K562 (cell line): ENCODE data around the gene ZNF513. TPM values are rescaled to one million over a fixed set of nuclear protein-coding genes. Genes with fewer than 3 reads are reported as not detected.

Experiments used
- BCL6 ChIP-seq: fragments of 250-450 bp; sonication (Bioruptor Pico); IDR thresholded peaks from 2 replicates; pipeline ENCODE4 v1.4.0; 2020
- FOXK2 ChIP-seq, 2 experiments: fragments of 450-650 bp; IDR thresholded peaks in 1 of 2; conservative IDR thresholded peaks in 1 of 2; 2 replicates each; pipeline ENCODE4 v1.6.1; 2016; ENCODE audit warnings: low read depth in 2 of 2, mild to moderate bottlenecking in 1 of 2
- GTF2E2 ChIP-seq: fragments of 200-800 bp; sonication (Bioruptor generic); IDR thresholded peaks from 2 replicates; pipeline ENCODE4 v1.6.1; 2016; ENCODE audit warnings: missing genetic modification characterization, missing compliant biosample characterization
- MYBL2 ChIP-seq, 2 experiments: fragments of 450-650 bp in 1 of 2; sonication (generic) in 1 of 2; formaldehyde crosslinking in 1 of 2; IDR thresholded peaks; 2 replicates each; pipeline versions ENCODE4 v1.6.1 to v1.8.1; 2017 to 2022; ENCODE audit warnings: borderline replicate concordance in 1 of 2, inconsistent platforms in 1 of 2, low read depth in 1 of 2, mild to moderate bottlenecking in 1 of 2, missing genetic modification reagents in 1 of 2, moderate library complexity in 1 of 2
- NFRKB ChIP-seq: fragments of 450-650 bp; IDR thresholded peaks from 2 replicates; pipeline ENCODE4 v1.6.1; 2016; ENCODE audit warnings: low read depth
- NR2C1 ChIP-seq, 2 experiments: fragments of 450-650 bp; IDR thresholded peaks; 2 replicates each; pipeline ENCODE4 v1.6.1; 2017; ENCODE audit warnings: mild to moderate bottlenecking in 2 of 2, antibody characterized with exemption in 1 of 2, inconsistent platforms in 1 of 2, missing compliant biosample characterization in 1 of 2, missing genetic modification characterization in 1 of 2
- NR3C1 ChIP-seq: sonication (generic); formaldehyde crosslinking; IDR thresholded peaks from 2 replicates; pipeline ENCODE4 v1.8.1; 2022; ENCODE audit warnings: missing genetic modification reagents
- RBM34 ChIP-seq: fragments of 200-400 bp; formaldehyde crosslinking; IDR thresholded peaks from 2 replicates; pipeline ENCODE4 v1.6.1; 2018; ENCODE audit warnings: low read length, borderline replicate concordance; ENCODE audit not compliant: insufficient read depth
- ZBTB40 ChIP-seq, 2 experiments: fragments of 450-650 bp in 1 of 2; sonication (generic) in 1 of 2; formaldehyde crosslinking in 1 of 2; IDR thresholded peaks; 2 replicates each; pipeline versions ENCODE4 v1.7.1 to v1.9.0; 2016 to 2022; ENCODE audit warnings: inconsistent platforms in 1 of 2, mild to moderate bottlenecking in 1 of 2, missing genetic modification reagents in 1 of 2
- ZNF239 ChIP-seq: fragments of 250-450 bp; sonication (Bioruptor Pico); IDR thresholded peaks from 2 replicates; pipeline ENCODE4 v1.4.0; 2020; ENCODE audit warnings: mild to moderate bottlenecking
- ZNF263 ChIP-seq: sonication (generic); formaldehyde crosslinking; IDR thresholded peaks from 2 replicates; pipeline ENCODE4 v1.8.0; 2022; ENCODE audit warnings: mild to moderate bottlenecking, missing genetic modification reagents, borderline replicate concordance
- polyA plus RNA-seq, 8 experiments: library from polyadenylated mRNA; depleted of rRNA in 4 of 8; stranded (reverse) in 5 of 8; unstranded in 3 of 8; fragments of >200 nt; fragmentation: Nextera tagmentation in 2 of 8; fragmentation: Illumina TruSeq in 1 of 8; extraction: Ambion mirVana in 2 of 8; extraction: Trizol in 1 of 8; gene quantifications; 2 replicates each; pipeline versions ENCODE4 v1.2.1 to v1.2.3, GENCODE V29; 2011 to 2014; ENCODE audit warnings: inconsistent platforms in 1 of 8, missing spikeins in 1 of 8
- total RNA-seq, 7 experiments: library from RNA; depleted of rRNA in 6 of 7; stranded (reverse); fragments of >200 nt in 6 of 7; fragmentation: Illumina TruSeq in 2 of 7; extraction: Trizol in 2 of 7; gene quantifications; 2 replicates each; pipeline versions ENCODE4 v1.2.1 to v1.2.3, GENCODE V29; 2011 to 2021; ENCODE audit warnings: low replicate concordance in 1 of 7

Gene ZNF513
- total and polyA plus RNA-seq, 9 of the 15 experiments (the other 6 are each of a cell fraction or from before 2014, with no cell fraction given), result 0.04 to 13.6 (median 4.4) TPM

- TF ChIP-seq ZBTB40 (IDR thresholded peaks at IDR 0.05) (no peak), ZBTB40 (CRISPR knock-in tag; IDR thresholded peaks at IDR 0.05) (no peak), RBM34 (no peak), ZNF239 (CRISPR knock-in tag) (no peak), NR2C1 (IDR thresholded peaks at IDR 0.05) (no peak), NR2C1 (tag; IDR thresholded peaks at IDR 0.05) (no peak), MYBL2 (IDR thresholded peaks at IDR 0.05; ENCODE audit: low read depth) (no peak), MYBL2 (CRISPR knock-in tag; IDR thresholded peaks at IDR 0.05; ENCODE audit: borderline replicate concordance) (no peak), NR3C1 (CRISPR knock-in tag) (no peak), BCL6 (CRISPR knock-in tag) (no peak), FOXK2 (conservative IDR thresholded peaks at IDR 0.05 in 1 of 2, IDR thresholded peaks at IDR 0.05 in 1 of 2; ENCODE audit: low read depth in 2 of 2) (no peak), ZNF263 (no peak), GTF2E2 (tag) (no peak), NFRKB (no peak)
Measured at GRCh38 chr2:27372937-27373336, 7.6 kb downstream of the ZNF513 start (continued).
